H7 (cell line): ENCODE data around the gene PARP15. TPM values are rescaled to one million over a fixed set of nuclear protein-coding genes. Genes with fewer than 3 reads are reported as not detected.
"Not testable (repeated sequence)": the region's sequence is repeated elsewhere in the genome, so short reads cannot be mapped to it uniquely, and the experiment has no call there.

Source experiments
- DNase-seq: peaks from one replicate; pipeline ENCODE4 v3.0.0; 2012
- H3K27me3 ChIP-seq: 2 replicates; pipeline ENCODE4 v1.6.0; 2011; ENCODE audit warnings: mild to moderate bottlenecking, low read length; ENCODE audit not compliant: control insufficient read depth, insufficient read depth
- H3K36me3 ChIP-seq: replicated peaks from 2 replicates; pipeline ENCODE4 v1.5.1; 2011; ENCODE audit warnings: low read length; ENCODE audit not compliant: control insufficient read depth, insufficient read depth
- H3K4me3 ChIP-seq: 2 replicates; pipeline ENCODE4 v1.5.1; 2011; ENCODE audit warnings: low read depth, mild to moderate bottlenecking, control low read depth, low read length, moderate library complexity; ENCODE audit not compliant: insufficient read depth
- total RNA-seq: library from RNA; depleted of rRNA; stranded (reverse); fragments of >200 nt; shearing (Covaris generic); gene quantifications from 2 replicates; pipeline ENCODE4 v1.2.3, GENCODE V29; 2014

Gene PARP15
- total RNA-seq, 1 experiment from 2014 or later: not detected

GRCh38 chr3:122619040-122619439, 41.6 kb downstream of the PARP15 start:
- H3K27me3 ChIP-seq: no peaks in the 10 kb centered on the region

DNA sequence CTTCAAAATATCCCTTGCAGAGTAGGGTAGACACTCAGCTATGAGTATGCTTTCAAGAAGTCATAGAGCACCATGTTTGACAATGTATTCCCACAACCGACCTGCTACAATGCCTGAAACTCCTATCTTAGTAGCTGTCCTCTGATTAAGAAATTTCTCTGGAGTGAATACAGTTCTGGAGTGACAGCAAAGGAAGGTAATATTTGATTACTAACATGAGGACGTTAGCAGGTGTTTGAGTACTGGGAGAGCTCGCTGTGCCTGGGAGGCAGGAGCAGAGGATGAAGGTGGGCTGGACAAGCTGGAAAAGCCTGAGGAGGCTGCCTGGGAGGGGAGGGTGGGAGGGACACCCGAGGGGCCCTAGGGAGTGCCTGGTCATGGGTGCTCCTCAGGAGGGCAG, 42.9 kb downstream of the PARP15 start:
- Histone ChIP-seq H3K36me3 (no peaks in the 10 kb centered on the region), H3K4me3 (no peak overlapping the region)
- no peak for DNase-seq

More at GRCh38 chr3:122619040-122619439, 41.6 kb downstream of the PARP15 start:
- no peak for DNase-seq
- H3K4me3 ChIP-seq: no peak overlapping the region
- no peaks in the 10 kb centered on the region for H3K36me3 ChIP-seq

DNA sequence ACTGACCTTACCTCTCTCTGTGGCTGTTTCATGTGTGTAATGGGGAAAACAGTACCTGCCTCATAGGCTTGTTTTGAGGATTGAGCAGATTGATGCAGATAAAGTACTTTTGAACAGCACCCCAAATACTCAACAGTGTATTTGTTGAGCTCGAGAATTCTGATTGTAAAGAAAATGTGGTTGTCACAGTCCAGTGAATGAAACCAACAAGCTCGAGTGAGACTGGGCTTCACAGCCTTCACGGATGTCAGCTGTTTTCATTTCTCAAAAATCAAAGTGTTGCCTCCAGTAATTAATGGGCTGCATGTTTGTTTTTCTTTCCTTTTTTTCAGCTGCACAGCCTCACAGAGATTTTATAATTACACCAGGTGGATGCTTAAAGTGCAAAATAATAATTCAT, 43.7 kb downstream of the PARP15 start:
- Histone ChIP-seq H3K4me3 (no peak overlapping the region), H3K36me3 (no peaks in the 10 kb centered on the region), H3K27me3 (no peaks in the 10 kb centered on the region)
- no peak for DNase-seq

More for the DNA sequence above, 42.9 kb downstream of the PARP15 start:
- no peaks in the 10 kb centered on the region for H3K27me3 ChIP-seq

DNA sequence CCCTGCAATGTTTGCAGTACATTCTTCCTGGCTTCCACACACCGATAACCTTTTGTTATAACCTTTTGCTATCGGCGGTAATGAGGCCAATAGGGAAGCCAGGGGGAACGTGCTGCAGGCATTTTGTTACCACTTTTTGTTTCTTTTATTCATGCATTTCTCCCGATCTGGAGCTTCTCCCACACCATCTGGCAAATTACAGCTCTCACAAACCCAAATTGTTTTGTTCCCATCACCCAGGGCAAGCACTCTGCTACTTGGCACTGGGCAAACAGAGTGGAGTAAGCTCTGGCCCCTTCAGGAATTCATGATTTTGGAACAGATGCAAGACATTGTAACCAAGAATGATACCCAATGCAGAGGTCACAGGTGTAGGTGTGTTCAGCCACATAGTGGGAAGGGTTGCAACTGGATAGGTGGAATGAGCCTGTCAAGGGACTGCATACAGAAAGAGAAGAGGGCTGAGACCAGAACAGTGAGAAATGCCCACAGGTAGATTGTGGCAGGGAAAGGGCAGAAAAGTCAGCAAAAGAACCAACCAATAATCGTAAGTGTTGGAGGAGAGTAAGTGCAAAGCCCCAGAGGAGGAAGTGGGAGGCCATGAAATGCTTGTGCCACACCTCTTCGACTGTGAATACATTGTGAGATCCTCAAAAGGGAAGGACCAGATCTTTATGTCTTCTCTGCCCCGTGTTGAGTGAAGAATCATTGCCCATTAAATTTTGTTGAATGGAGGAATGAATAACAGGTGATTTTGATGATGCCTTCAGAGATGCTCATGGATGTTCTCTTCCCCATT, 45.8 kb downstream of the PARP15 start:
- DNase-seq: no peak
- no peaks in the 10 kb centered on the region for H3K27me3 ChIP-seq
- H3K4me3 ChIP-seq: no peak overlapping the region
- H3K36me3 ChIP-seq: no peaks in the 10 kb centered on the region

- H3K36me3 ChIP-seq: no peaks in the 10 kb centered on the region
- H3K27me3 ChIP-seq: no peaks in the 10 kb centered on the region
- no peak overlapping the region for H3K4me3 ChIP-seq
- no peak for DNase-seq
These were observed 49.2 kb downstream of the PARP15 start for GRCh38 chr3:122626515-122627180.

- DNase-seq: no peak
- no peaks in the 10 kb centered on the region for H3K36me3 ChIP-seq
- no peaks in the 10 kb centered on the region for H3K27me3 ChIP-seq
- no peak overlapping the region for H3K4me3 ChIP-seq
These were observed 49.9 kb downstream of the PARP15 start for GRCh38 chr3:122627301-122627700.

- Histone ChIP-seq H3K27me3 (no peaks in the 10 kb centered on the region), H3K36me3 (no peaks in the 10 kb centered on the region), H3K4me3 (no peak overlapping the region)
- no peak for DNase-seq
These were observed 51.1 kb downstream of the PARP15 start for GRCh38 chr3:122628567-122628966.

- H3K27me3 ChIP-seq: no peaks in the 10 kb centered on the region
- H3K4me3 ChIP-seq: no peak overlapping the region
- H3K36me3 ChIP-seq: no peaks in the 10 kb centered on the region
- no peak for DNase-seq
These were observed 52.3 kb downstream of the PARP15 start for GRCh38 chr3:122629763-122630162.

GRCh38 chr3:122635789-122636188, 58.3 kb downstream of the PARP15 start:
- Histone ChIP-seq H3K4me3 (no peak overlapping the region), H3K36me3 (no peaks in the 10 kb centered on the region)
- DNase-seq: no peak

GRCh38 chr3:122636697-122637096, 59.2 kb downstream of the PARP15 start:
- DNase-seq: no peak
- H3K4me3 ChIP-seq: no peak overlapping the region
- no peaks in the 10 kb centered on the region for H3K27me3 ChIP-seq
- no peaks in the 10 kb centered on the region for H3K36me3 ChIP-seq

More at GRCh38 chr3:122635789-122636188, 58.3 kb downstream of the PARP15 start:
- H3K27me3 ChIP-seq: no peaks in the 10 kb centered on the region

GRCh38 chr3:122640437-122640999, 63.1 kb downstream of the PARP15 start:
- Histone ChIP-seq H3K4me3 (no peak overlapping the region), H3K36me3 (no peaks in the 10 kb centered on the region), H3K27me3 (no peaks in the 10 kb centered on the region)
- DNase-seq: no peak

DNA sequence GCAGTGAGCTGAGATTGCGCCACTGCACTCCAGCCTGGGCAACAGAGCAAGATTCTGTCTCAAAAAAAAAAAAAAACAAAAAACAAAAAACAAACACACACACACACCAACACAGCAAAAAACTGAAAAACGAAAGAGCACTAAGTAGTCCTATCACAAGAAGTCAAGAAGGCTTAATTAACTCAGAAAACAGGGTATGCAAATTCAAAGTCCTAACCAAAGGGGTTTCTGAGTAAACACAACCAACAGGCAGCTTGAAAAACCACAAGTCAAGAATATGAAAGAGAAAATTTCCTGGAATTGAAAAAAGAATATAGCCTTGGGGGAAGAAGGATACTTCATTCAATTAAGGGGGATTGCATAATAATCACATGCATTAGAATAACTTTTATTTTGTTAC, 65.5 kb downstream of the PARP15 start:
- DNase-seq: no peak
- Histone ChIP-seq H3K4me3 (no peak overlapping the region), H3K36me3 (no peaks in the 10 kb centered on the region), H3K27me3 (no peaks in the 10 kb centered on the region)

DNA sequence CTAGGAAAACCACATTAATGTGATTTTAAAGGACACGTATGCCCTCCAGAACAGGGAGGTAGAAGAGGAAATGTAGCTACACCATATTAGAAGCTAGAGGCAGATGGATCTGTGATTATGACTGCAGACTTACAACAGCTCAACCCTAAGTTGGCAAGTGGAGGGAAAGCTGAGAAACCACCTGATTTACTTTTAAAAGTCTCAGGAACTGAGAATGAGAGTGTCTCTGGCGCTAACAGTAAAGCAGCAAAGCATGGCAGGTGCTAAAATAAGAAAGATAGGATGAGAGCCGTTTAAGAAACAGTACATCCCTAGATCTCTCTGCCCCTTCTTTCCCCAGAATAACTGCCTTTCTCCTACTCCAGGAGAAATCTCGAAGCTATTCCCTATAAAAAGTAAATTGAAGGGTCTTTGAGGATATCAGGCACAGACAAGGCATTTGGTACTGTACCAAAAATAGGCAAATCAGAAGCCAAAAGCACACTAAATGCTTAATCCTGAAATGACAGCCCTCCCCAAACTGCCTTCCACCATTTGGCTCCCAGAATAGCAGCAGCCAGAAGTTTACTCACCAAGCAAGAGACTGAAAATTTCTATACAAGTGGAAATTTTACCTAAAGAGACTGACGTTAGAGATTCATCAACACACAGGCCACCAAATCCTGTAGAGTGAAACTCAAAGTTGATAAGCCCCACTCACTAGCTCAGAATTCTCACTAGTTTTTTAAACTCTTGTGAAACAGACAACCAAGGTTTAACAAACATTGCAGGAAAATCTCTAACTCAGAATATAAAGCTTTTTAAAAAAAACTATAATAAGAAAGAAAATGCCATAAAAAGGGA, 68.9 kb downstream of the PARP15 start:
- H3K36me3 ChIP-seq: no peaks in the 10 kb centered on the region
- no peak overlapping the region for H3K4me3 ChIP-seq
- H3K27me3 ChIP-seq: no peaks in the 10 kb centered on the region
- DNase-seq: no peak

DNA sequence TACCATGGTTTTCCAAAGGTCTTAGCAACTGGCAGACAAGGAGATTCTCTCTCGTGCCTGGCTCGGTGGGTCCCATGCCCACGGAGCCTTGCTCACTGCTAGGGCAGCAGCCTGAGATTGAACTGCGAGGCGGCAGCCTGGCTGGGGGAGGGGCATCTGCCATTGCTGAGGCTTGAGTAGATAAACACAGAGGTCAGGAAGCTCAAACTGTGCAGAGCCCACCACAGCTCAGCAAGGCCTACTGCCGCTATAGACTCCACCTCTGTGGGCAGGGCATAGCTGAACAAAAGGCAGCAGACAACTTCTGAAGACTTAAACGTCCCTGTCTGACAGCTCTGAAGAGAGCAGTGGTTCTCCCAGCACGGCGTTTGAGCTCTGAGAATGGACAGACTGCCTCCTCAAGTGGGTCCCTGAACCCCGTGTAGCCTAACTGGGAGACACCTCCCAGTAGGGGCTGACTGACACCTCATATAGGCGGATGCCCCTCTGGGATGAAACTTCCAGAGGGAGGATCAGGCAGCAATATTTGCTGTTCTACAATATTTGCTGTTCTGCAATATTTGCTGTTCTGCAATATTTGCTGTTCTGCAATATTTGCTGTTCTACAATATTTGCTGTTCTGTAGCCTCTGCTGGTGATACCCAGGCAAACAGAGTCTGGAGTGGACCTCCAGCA, 73.9 kb downstream of the PARP15 start:
- not testable (repeated sequence) for H3K27me3 ChIP-seq, H3K4me3 ChIP-seq, DNase-seq, H3K36me3 ChIP-seq
